ENCODE data around the gene MTERF4.

Gene MTERF4

GRCh38 chr2:241049739-241050623 is 52.1 kb downstream of the MTERF4 start:
- DNase-seq, result no peak

GRCh38 chr2:241048949-241049343 is 53.1 kb downstream of the MTERF4 start:
- no peak for DNase-seq

- no peak for DNase-seq
Measured at GRCh38 chr2:241048149-241048948, 53.7 kb downstream of the MTERF4 start.

- no peak for DNase-seq
Measured at GRCh38 chr2:241047253-241048010, 54.7 kb downstream of the MTERF4 start.
